Astrocyte (in vitro differentiated cells and primary cell): ENCODE measurements around the gene LAMC1. TPM values are rescaled to one million over a fixed set of nuclear protein-coding genes. Genes with fewer than 3 reads are reported as not detected.
"Not testable (repeated sequence)": the region's sequence is repeated elsewhere in the genome, so short reads cannot be mapped to it uniquely, and the experiment has no call there.

ENCODE experiments used
- DNase-seq: peaks from one replicate; pipeline ENCODE4 v3.0.0-alpha.2; 2010; ENCODE audit warnings: low read depth
- FAIRE-seq: peaks from 2 replicates; lab custom pipeline; 2011; peaks lifted over from hg19 to GRCh38; lab: Jason Lieb, UNC
- H2AFZ ChIP-seq: 2 replicates; pipeline ENCODE4 v1.6.0; 2012; ENCODE audit warnings: low read depth, low read length, inconsistent platforms
- H3K27ac ChIP-seq: 2 replicates; pipeline ENCODE4 v1.5.1; 2011; ENCODE audit warnings: low read depth, low read length, inconsistent platforms
- H3K27me3 ChIP-seq: 2 replicates; pipeline ENCODE4 v1.6.0; 2011; ENCODE audit warnings: low read length, inconsistent platforms; ENCODE audit not compliant: insufficient read depth
- H3K36me3 ChIP-seq: 2 replicates; pipeline ENCODE4 v1.5.1; 2011; ENCODE audit warnings: low read length, inconsistent platforms; ENCODE audit not compliant: insufficient read depth
- H3K4me1 ChIP-seq: 2 replicates; pipeline ENCODE4 v1.5.1; 2011; ENCODE audit warnings: low read length, inconsistent platforms; ENCODE audit not compliant: insufficient read depth
- H3K4me2 ChIP-seq: 2 replicates; pipeline ENCODE4 v1.6.0; 2012; ENCODE audit warnings: low read length, inconsistent platforms
- H3K4me3 ChIP-seq: 2 replicates; pipeline ENCODE4 v1.5.1; 2011; ENCODE audit warnings: low read depth, mild to moderate bottlenecking, low read length, inconsistent platforms; ENCODE audit not compliant: insufficient read depth
- H3K79me2 ChIP-seq: 2 replicates; pipeline ENCODE4 v1.6.0; 2012; ENCODE audit warnings: mild to moderate bottlenecking, low read length, inconsistent platforms; ENCODE audit not compliant: insufficient read depth
- H3K9ac ChIP-seq: 2 replicates; pipeline ENCODE4 v1.6.0; 2012; ENCODE audit warnings: mild to moderate bottlenecking, low read length, inconsistent platforms
- H3K9me3 ChIP-seq: 2 replicates; pipeline ENCODE4 v1.5.1; 2012; ENCODE audit warnings: low read depth, mild to moderate bottlenecking, low read length, inconsistent platforms; ENCODE audit not compliant: insufficient read depth
- H4K20me1 ChIP-seq: 2 replicates; pipeline ENCODE4 v1.6.0; 2012; ENCODE audit warnings: low read length, inconsistent platforms; ENCODE audit not compliant: insufficient read depth
- H3K27ac Mint-ChIP-seq: one replicate; pipeline ENCODE4 v1.8.0; 2021; ENCODE audit warnings: mild to moderate bottlenecking, mixed read lengths; ENCODE audit not compliant: unreplicated experiment
- H3K27me3 Mint-ChIP-seq: one replicate; pipeline ENCODE4 v1.8.0; 2021; ENCODE audit warnings: low read depth, mixed read lengths; ENCODE audit not compliant: unreplicated experiment
- H3K36me3 Mint-ChIP-seq: one replicate; pipeline ENCODE4 v1.8.0; 2021; ENCODE audit warnings: low read depth, mixed read lengths; ENCODE audit not compliant: unreplicated experiment
- H3K4me1 Mint-ChIP-seq: one replicate; pipeline ENCODE4 v1.8.0; 2021; ENCODE audit warnings: low read depth, mixed read lengths; ENCODE audit not compliant: unreplicated experiment
- H3K4me3 Mint-ChIP-seq: one replicate; pipeline ENCODE4 v1.8.0; 2021; ENCODE audit warnings: mild to moderate bottlenecking, moderate library complexity, mixed read lengths; ENCODE audit not compliant: unreplicated experiment
- H3K9me3 Mint-ChIP-seq: one replicate; pipeline ENCODE4 v1.8.0; 2021; ENCODE audit warnings: mild to moderate bottlenecking, mixed read lengths; ENCODE audit not compliant: unreplicated experiment
- EZH2 ChIP-seq: IDR thresholded peaks from 2 replicates; pipeline ENCODE4 v1.6.1; 2012; ENCODE audit warnings: mild to moderate bottlenecking, low read length, inconsistent platforms; ENCODE audit not compliant: insufficient read depth
- total RNA-seq: library from RNA; stranded (reverse); gene quantifications from 2 replicates; pipeline ENCODE4 v1.2.1, GENCODE V29; 2021
- TF ChIP-seq, protein P1 (sequence below): IDR thresholded peaks from 2 replicates; pipeline ENCODE4 v1.5.1; 2011; ENCODE audit warnings: low read depth, mild to moderate bottlenecking, inconsistent platforms, low read length, moderate library complexity; ENCODE audit not compliant: insufficient read depth

Gene LAMC1
- total RNA-seq, 1 donor from 2014 or later, result 270 TPM

DNA sequence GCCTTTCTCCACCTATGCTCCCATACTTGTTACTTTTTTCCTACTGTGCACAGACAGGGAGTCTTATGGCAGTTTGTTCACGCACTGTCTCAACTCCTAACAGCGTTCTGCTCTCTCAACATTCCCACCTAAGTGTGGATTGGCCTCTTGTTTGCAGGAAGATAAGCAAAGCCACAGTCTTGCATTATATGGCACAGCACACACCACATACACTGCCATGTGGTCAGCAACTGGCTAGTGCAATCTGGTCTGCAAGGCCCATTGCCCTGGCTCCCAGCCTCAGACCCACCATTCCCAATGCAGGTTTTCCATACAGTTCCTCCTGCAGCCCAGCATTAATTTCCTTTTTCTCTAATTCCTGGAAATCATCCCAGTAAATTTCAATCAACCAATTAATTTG is 124.5 kb downstream of the LAMC1 start:
- no peaks in the 10 kb centered on the region for H3K79me2 ChIP-seq
- peaks cover 6% of the 10 kb centered on the region for H3K4me1 ChIP-seq
- H3K4me3 Mint-ChIP-seq, result no peak overlapping the region
- peaks cover 25% of the 10 kb centered on the region for H3K36me3 ChIP-seq
- no peaks in the 10 kb centered on the region for H3K9me3 ChIP-seq
- no peak overlapping the region for H3K4me3 ChIP-seq
- no peak overlapping the region for H3K9ac ChIP-seq
- H2AFZ ChIP-seq, result no peak overlapping the region
- no peak overlapping the region for H3K27ac ChIP-seq
- H3K9me3 Mint-ChIP-seq, result no peaks in the 10 kb centered on the region
- H3K4me2 ChIP-seq, result no peak overlapping the region
- no peak overlapping the region for H3K27ac Mint-ChIP-seq
- H3K27me3 Mint-ChIP-seq, result no peaks in the 10 kb centered on the region
- no peaks in the 10 kb centered on the region for H4K20me1 ChIP-seq
- H3K27me3 ChIP-seq, result no peaks in the 10 kb centered on the region
- no peak for TF ChIP-seq EZH2
- TF ChIP-seq, protein P1, sequence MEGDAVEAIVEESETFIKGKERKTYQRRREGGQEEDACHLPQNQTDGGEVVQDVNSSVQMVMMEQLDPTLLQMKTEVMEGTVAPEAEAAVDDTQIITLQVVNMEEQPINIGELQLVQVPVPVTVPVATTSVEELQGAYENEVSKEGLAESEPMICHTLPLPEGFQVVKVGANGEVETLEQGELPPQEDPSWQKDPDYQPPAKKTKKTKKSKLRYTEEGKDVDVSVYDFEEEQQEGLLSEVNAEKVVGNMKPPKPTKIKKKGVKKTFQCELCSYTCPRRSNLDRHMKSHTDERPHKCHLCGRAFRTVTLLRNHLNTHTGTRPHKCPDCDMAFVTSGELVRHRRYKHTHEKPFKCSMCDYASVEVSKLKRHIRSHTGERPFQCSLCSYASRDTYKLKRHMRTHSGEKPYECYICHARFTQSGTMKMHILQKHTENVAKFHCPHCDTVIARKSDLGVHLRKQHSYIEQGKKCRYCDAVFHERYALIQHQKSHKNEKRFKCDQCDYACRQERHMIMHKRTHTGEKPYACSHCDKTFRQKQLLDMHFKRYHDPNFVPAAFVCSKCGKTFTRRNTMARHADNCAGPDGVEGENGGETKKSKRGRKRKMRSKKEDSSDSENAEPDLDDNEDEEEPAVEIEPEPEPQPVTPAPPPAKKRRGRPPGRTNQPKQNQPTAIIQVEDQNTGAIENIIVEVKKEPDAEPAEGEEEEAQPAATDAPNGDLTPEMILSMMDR, result no peak
- peaks cover 9% of the 10 kb centered on the region for H3K4me1 Mint-ChIP-seq
- DNase-seq (peak; percentile 36), FAIRE-seq (no peak)
- no peaks in the 10 kb centered on the region for H3K36me3 Mint-ChIP-seq

DNA sequence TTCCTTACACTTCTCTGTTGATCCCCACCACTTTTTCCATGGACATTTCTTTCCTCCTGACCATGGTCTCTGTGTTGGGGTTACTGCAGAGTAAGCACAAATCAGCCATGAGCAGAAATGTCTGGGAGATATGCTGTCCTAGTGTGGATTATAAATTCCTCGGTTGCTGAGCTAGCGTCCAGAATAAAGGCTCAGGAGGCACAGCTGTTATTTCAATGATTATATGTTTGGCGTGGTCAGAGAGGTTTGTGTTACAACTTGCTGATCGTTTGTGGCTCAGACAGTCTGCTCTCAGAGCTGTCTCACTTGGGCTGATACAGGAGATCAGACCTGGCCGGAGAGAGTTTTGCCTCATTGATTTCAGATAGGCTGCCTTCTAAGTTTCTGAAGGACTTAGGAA is 125.4 kb downstream of the LAMC1 start:
- H3K27ac Mint-ChIP-seq, result peak overlapping the region; percentile 67
- Histone ChIP-seq H3K4me3 (no peak overlapping the region), H3K36me3 (peaks cover 16% of the 10 kb centered on the region), H3K4me2 (peak overlapping the region; percentile 3), H3K79me2 (no peaks in the 10 kb centered on the region), H4K20me1 (no peaks in the 10 kb centered on the region), H3K9me3 (no peaks in the 10 kb centered on the region), H3K9ac (peak overlapping the region; percentile 27), H3K4me1 (peaks cover 6% of the 10 kb centered on the region), H2AFZ (no peak overlapping the region), H3K27ac (peak overlapping the region; percentile 41), H3K27me3 (no peaks in the 10 kb centered on the region)
- H3K27me3 Mint-ChIP-seq, result no peaks in the 10 kb centered on the region
- H3K4me3 Mint-ChIP-seq, result peak overlapping the region; percentile 0
- FAIRE-seq, result no peak
- no peak for TF ChIP-seq EZH2
- TF ChIP-seq, protein P1, result no peak
- no peaks in the 10 kb centered on the region for H3K9me3 Mint-ChIP-seq
- peak; percentile 54 for DNase-seq
- peaks cover 9% of the 10 kb centered on the region for H3K4me1 Mint-ChIP-seq
- H3K36me3 Mint-ChIP-seq, result no peaks in the 10 kb centered on the region

DNA sequence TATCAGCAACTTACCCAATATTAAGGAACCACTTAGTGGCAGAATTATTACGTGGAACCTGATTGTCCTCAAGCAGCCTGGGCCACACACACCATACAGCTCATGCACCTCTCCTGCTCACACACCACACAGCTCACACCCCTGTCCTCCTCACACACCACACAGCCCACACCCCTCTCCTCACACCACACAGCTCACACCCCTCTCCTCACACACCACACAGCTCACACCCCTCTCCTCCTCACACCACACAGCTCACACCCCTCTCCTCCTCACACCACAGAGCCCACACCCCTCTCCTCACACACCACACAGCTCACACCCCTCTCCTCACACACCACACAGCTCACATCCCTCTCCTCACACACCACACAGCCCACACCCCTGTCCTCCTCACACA is 126.1 kb downstream of the LAMC1 start:
- Histone ChIP-seq H4K20me1 (no peaks in the 10 kb centered on the region), H3K79me2 (no peaks in the 10 kb centered on the region), H3K9ac (no peak overlapping the region), H3K4me1 (peaks cover 6% of the 10 kb centered on the region), H3K36me3 (peaks cover 9% of the 10 kb centered on the region), H3K9me3 (no peaks in the 10 kb centered on the region), H3K4me3 (no peak overlapping the region), H2AFZ (no peak overlapping the region), H3K4me2 (no peak overlapping the region), H3K27me3 (no peaks in the 10 kb centered on the region), H3K27ac (no peak overlapping the region)
- no peaks in the 10 kb centered on the region for H3K36me3 Mint-ChIP-seq
- no peak overlapping the region for H3K27ac Mint-ChIP-seq
- FAIRE-seq, result no peak
- no peak overlapping the region for H3K4me3 Mint-ChIP-seq
- H3K9me3 Mint-ChIP-seq, result no peaks in the 10 kb centered on the region
- H3K4me1 Mint-ChIP-seq, result peaks cover 9% of the 10 kb centered on the region
- TF ChIP-seq, protein P1, result no peak
- TF ChIP-seq EZH2, result no peak
- DNase-seq, result no peak
- no peaks in the 10 kb centered on the region for H3K27me3 Mint-ChIP-seq

DNA sequence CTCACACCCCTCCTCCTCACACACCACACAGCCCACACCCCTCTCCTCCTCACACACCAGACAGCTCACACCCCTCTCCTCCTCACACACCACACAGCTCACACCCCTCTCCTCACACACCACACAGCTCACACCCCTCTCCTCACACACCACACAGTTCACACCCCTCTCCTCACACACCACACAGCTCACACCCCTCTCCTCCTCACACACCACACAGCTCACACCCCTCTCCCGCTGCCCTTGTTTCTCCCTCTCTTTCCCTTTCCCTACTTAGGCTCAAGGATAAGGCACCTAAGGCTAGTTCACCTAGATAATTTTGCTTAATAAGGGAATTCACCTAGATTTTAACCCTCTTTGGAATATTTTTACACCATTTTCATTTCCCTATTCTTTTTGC is 126.8 kb downstream of the LAMC1 start:
- H4K20me1 ChIP-seq, H3K27ac ChIP-seq, H2AFZ ChIP-seq, H3K9ac ChIP-seq, H3K9me3 ChIP-seq, DNase-seq, H3K4me1 ChIP-seq, FAIRE-seq, H3K4me1 Mint-ChIP-seq, H3K36me3 ChIP-seq, H3K4me2 ChIP-seq, H3K79me2 ChIP-seq, H3K27me3 Mint-ChIP-seq, H3K36me3 Mint-ChIP-seq, H3K4me3 Mint-ChIP-seq, H3K9me3 Mint-ChIP-seq, H3K27me3 ChIP-seq, H3K4me3 ChIP-seq: not testable (repeated sequence)
- peak overlapping the region; percentile 68 for H3K27ac Mint-ChIP-seq
